Gastroesophageal sphincter (tissue), 4 donors: Measurements from ENCODE around the gene KCNMA1. TPM values are rescaled to one million over a fixed set of nuclear protein-coding genes. Genes with fewer than 3 reads are reported as not detected.

Experiments
- ATAC-seq: fragments of 150-250 bp; one replicate; pipeline ENCODE4 v1.9.1; 2016; ENCODE audit warnings: mild to moderate bottlenecking, moderate library complexity
- H3K27ac ChIP-seq, 4 donors: fragments of 200-600 bp; sonication (generic) in 3 of 4; 1 replicate in 3 of 4; 2 replicates in 1 of 4; pipeline ENCODE4 v1.5.1; 2016 to 2019
- H3K27me3 ChIP-seq: fragments of 200-600 bp; sonication (generic); one replicate; pipeline ENCODE4 v1.5.1; 2019
- H3K36me3 ChIP-seq, 2 donors: fragments of 200-600 bp; sonication (generic); one replicate each; pipeline ENCODE4 v1.5.1; 2019; ENCODE audit warnings: control low read depth in 1 of 2
- H3K4me1 ChIP-seq, 3 donors: fragments of 200-600 bp; sonication (generic); 1 replicate in 2 of 3; 2 replicates in 1 of 3; pipeline ENCODE4 v1.5.1; 2016 to 2019; ENCODE audit warnings: control low read depth in 2 of 3
- H3K4me3 ChIP-seq, 2 donors: fragments of 200-600 bp; sonication (generic); one replicate each; pipeline ENCODE4 v1.5.1; 2019; ENCODE audit warnings: mild to moderate bottlenecking in 1 of 2, moderate library complexity in 1 of 2
- H3K9me3 ChIP-seq, 3 donors: fragments of 200-600 bp; sonication (generic); one replicate each; pipeline ENCODE4 v1.5.1; 2017 to 2019; ENCODE audit warnings: control low read depth in 2 of 3
- CTCF ChIP-seq, 4 experiments: fragments of 200-600 bp in 2 of 4; fragments of 450-650 bp in 2 of 4; sonication (generic) in 1 of 4; IDR thresholded peaks; one replicate each; pipeline ENCODE4 v1.5.1; 2017 to 2019; ENCODE audit warnings: antibody characterized with exemption in 4 of 4, mild to moderate bottlenecking in 2 of 4, moderate library complexity in 2 of 4
- EP300 ChIP-seq: sonication (generic); formaldehyde crosslinking; IDR thresholded peaks from one replicate; pipeline ENCODE4 v1.6.1; 2017; ENCODE audit warnings: antibody characterized with exemption, mild to moderate bottlenecking
- POLR2A ChIP-seq, 2 donors: fragments of 450-650 bp; IDR thresholded peaks; one replicate each; pipeline ENCODE4 v1.6.1; 2017; ENCODE audit warnings: antibody characterized with exemption in 2 of 2, mild to moderate bottlenecking in 2 of 2, moderate library complexity in 1 of 2
- POLR2AphosphoS5 ChIP-seq: sonication (generic); formaldehyde crosslinking; IDR thresholded peaks from one replicate; pipeline ENCODE4 v1.6.1; 2017; ENCODE audit warnings: antibody characterized with exemption
- WGBS, 2 donors: methylation state at CpG; one replicate each; pipeline ENCODE4 v1.1.5; 2018; ENCODE audit warnings: low coverage in 1 of 2; 5-methylcytosine and 5-hydroxymethylcytosine counted together
- total RNA-seq, 4 donors: library from RNA; depleted of rRNA; stranded (reverse); fragments of >200 nt; gene quantifications; one replicate each; pipeline ENCODE4 v1.1.0, GENCODE V29; 2016

Gene KCNMA1
- total RNA-seq, 4 donors from 2014 or later = 168 to 389 (median 323) TPM

GRCh38 chr10:77071001-77071511, 566.6 kb downstream of the KCNMA1 start:
- no peak overlapping the region for H3K4me3 ChIP-seq
- no peaks in the 10 kb centered on the region for H3K9me3 ChIP-seq
- peaks cover 0 to 63% of the 10 kb centered on the region in 2 donors for H3K36me3 ChIP-seq
- H3K27ac ChIP-seq = peak overlapping the region in 3 of 4 donors; percentile 9 to 54 (median 32)
- no peak for TF ChIP-seq EP300
- TF ChIP-seq POLR2AphosphoS5 = peak; percentile 3
- no peak for TF ChIP-seq POLR2A (IDR thresholded peaks at IDR 0.05)
- TF ChIP-seq CTCF (IDR thresholded peaks at IDR 0.05) = no peak
- ATAC-seq = peak; percentile 58
- H3K4me1 ChIP-seq = peaks cover 3 to 61% (median 10%) of the 10 kb centered on the region in 3 donors
- 74 to 79% methylated on average over 3 to 4 of the region's 4 CpGs for WGBS, 2 donors
- H3K27me3 ChIP-seq = no peaks in the 10 kb centered on the region

GRCh38 chr10:77070346-77070745, 567.3 kb downstream of the KCNMA1 start:
- Histone ChIP-seq H3K36me3 (peaks cover 0 to 69% of the 10 kb centered on the region in 2 donors), H3K4me1 (peaks cover 3 to 59% (median 10%) of the 10 kb centered on the region in 3 donors), H3K27ac (peak overlapping the region in 2 of 4 donors; percentile 22 to 32), H3K27me3 (no peaks in the 10 kb centered on the region), H3K4me3 (no peak overlapping the region), H3K9me3 (no peaks in the 10 kb centered on the region)
- 83 to 90% methylated on average over 2 to 5 of the region's 5 CpGs for WGBS, 2 donors
- ATAC-seq = no peak
- no peak for TF ChIP-seq EP300
- no peak for TF ChIP-seq POLR2AphosphoS5
- TF ChIP-seq POLR2A (IDR thresholded peaks at IDR 0.05) = no peak
- no peak for TF ChIP-seq CTCF (IDR thresholded peaks at IDR 0.05)

GRCh38 chr10:77068969-77069368, 568.6 kb downstream of the KCNMA1 start:
- peaks cover 0 to 69% of the 10 kb centered on the region in 2 donors for H3K36me3 ChIP-seq
- H3K27me3 ChIP-seq = no peaks in the 10 kb centered on the region
- no peak overlapping the region for H3K4me3 ChIP-seq
- H3K9me3 ChIP-seq = no peaks in the 10 kb centered on the region
- WGBS, 2 donors = 66% methylated on average over 3 of the region's 3 CpGs; no CpG with 5 or more reads in 1 of the 2 donors
- H3K27ac ChIP-seq = peak overlapping the region in 1 of 4 donors; percentile 24
- ATAC-seq = no peak
- peaks cover 3 to 46% (median 10%) of the 10 kb centered on the region in 3 donors for H3K4me1 ChIP-seq
- TF ChIP-seq CTCF (IDR thresholded peaks at IDR 0.05) = no peak
- TF ChIP-seq EP300 = no peak
- TF ChIP-seq POLR2AphosphoS5 = no peak
- TF ChIP-seq POLR2A (IDR thresholded peaks at IDR 0.05) = no peak

- Histone ChIP-seq H3K4me1 (peaks cover 0 to 39% (median 7%) of the 10 kb centered on the region in 3 donors), H3K27ac (no peak overlapping the region), H3K4me3 (no peak overlapping the region), H3K27me3 (no peaks in the 10 kb centered on the region), H3K9me3 (no peaks in the 10 kb centered on the region), H3K36me3 (peaks cover 0 to 73% of the 10 kb centered on the region in 2 donors)
- no peak for TF ChIP-seq POLR2AphosphoS5
- TF ChIP-seq POLR2A (IDR thresholded peaks at IDR 0.05) = no peak
- no peak for TF ChIP-seq EP300
- TF ChIP-seq CTCF (IDR thresholded peaks at IDR 0.05) = no peak
- WGBS, 2 donors = 84 to 90% methylated on average over 4 of the region's 4 CpGs
- no peak for ATAC-seq
These were observed 569.3 kb downstream of the KCNMA1 start for GRCh38 chr10:77068272-77068671.

- Histone ChIP-seq H3K27ac (no peak overlapping the region), H3K36me3 (peaks cover 0 to 39% of the 10 kb centered on the region in 2 donors), H3K27me3 (no peaks in the 10 kb centered on the region), H3K4me1 (peaks cover 0 to 5% (median 0%) of the 10 kb centered on the region in 3 donors), H3K4me3 (no peak overlapping the region), H3K9me3 (no peaks in the 10 kb centered on the region)
- no peak for TF ChIP-seq POLR2AphosphoS5
- TF ChIP-seq CTCF (IDR thresholded peaks at IDR 0.05) = no peak
- no peak for TF ChIP-seq EP300
- TF ChIP-seq POLR2A (IDR thresholded peaks at IDR 0.05) = no peak
- ATAC-seq = no peak
- WGBS, 2 donors = 92 to 100% methylated on average over 1 to 3 of the region's 3 CpGs
These were observed 575.2 kb downstream of the KCNMA1 start for GRCh38 chr10:77062381-77062780.
